GM19035 (cell line): ENCODE data around the gene CHURC1.
"Not testable (repeated sequence)": the region's sequence is repeated elsewhere in the genome, so short reads cannot be mapped to it uniquely, and the experiment has no call there.

ENCODE experiments used
- ATAC-seq: cut with Tn5 transposase; IDR thresholded peaks from one replicate; pipeline ENCODE4 v1.9.1; 2021; ENCODE audit not compliant: unreplicated experiment

CHURC1 gene

GRCh38 chr14:64906022-64906421 lies 8.2 kb upstream of the CHURC1 start:
- no peak for ATAC-seq

DNA sequence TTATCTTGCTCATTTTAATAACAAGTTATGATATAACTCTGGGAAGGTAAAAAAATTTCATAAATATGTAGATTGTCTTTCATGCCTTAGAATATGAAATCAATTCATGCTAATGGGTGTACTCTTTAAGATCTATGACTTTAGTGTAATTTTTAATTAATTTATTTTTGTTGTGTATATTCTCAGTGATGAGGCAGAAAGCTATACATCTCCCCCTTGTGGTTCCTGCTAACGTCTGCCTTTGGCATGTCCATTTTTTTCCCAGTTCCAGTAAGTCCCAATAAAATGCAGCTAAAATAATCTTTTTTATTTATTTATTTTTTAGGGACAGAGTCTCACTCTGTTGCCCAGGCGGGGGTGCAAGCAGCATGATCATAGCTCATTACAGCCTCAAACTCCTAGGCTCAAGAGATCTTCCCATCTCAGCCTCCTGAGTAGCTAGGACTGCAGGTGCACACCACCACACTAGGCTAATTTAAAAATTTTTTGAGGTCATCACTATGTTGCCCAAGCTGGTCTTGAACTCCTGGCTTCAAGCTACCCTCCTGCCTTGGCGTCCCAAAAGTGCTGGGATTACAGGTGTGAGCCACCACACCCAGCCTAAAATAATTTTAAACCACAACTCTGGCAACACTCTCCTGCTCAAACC lies 3.3 kb upstream of the CHURC1 start:
- ATAC-seq, result no peak

- no peak for ATAC-seq
Measured at GRCh38 chr14:64912261-64912660, 2.0 kb upstream of the CHURC1 start.

DNA sequence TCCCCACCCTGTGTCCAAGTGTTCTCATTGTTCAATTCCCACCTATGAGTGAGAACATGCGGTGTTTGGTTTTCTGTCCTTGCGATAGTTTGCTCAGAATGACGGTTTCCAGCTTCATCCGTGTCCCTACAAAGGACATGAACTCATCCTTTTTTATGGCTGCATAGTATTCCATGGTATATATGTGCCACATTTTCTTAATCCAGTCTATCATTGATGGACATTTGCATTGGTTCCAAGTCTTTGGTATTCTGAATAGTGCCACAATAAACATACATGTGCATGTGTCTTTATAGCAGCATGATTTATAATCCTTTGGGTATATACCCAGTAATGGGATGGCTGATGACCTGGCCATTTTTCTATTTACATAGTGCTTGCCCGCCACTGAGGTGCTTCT lies 778 bp upstream of the CHURC1 start:
- ATAC-seq, result not testable (repeated sequence)

DNA sequence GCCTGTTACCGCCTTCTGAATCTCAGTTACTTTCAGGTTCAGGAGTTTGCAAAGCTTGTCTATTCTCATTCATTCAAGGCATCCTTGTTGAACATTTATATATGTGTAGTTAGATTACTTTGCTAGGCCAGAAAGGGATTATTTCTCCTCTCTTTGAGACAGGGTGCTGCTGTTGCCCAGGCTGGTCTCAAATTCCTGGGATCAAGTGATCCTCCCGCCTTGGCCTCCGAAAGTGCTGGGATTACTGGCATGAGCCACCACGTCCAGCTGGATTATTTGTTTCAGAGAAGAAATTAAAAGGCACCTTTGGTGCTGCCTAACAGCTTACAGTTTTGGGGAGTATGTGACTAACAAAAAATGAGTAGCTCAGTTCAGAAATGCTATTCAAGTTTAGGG lies 772 bp downstream of the CHURC1 start:
- no peak for ATAC-seq

- no peak for ATAC-seq
Measured at GRCh38 chr14:64915797-64916196, 1.5 kb downstream of the CHURC1 start.

DNA sequence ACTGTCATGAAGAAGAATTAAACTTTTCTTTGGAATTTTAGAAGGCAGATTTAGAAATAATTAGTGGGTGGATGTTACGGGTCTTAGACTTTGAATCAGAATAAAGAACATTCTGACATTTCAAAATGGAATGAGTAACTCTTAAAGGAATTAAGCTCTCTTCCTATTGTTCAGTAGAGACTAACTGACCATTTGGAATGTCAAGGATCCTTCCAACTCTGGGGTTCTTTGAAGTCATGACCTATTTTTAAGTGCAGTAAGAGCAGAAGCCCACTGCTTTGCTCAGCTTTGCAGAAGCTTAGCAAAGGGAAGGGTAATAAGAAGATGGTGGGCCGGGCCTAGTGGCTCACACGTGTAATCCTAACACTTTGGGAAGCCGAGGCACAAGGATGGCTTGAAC lies 4.0 kb downstream of the CHURC1 start:
- ATAC-seq, result no peak

- ATAC-seq, result no peak
Measured at GRCh38 chr14:64919215-64919614, 5.0 kb downstream of the CHURC1 start.

- ATAC-seq, result no peak
Measured at GRCh38 chr14:64919618-64920017, 5.4 kb downstream of the CHURC1 start.

- ATAC-seq, result no peak
Measured at GRCh38 chr14:64920465-64920864, 6.2 kb downstream of the CHURC1 start.

DNA sequence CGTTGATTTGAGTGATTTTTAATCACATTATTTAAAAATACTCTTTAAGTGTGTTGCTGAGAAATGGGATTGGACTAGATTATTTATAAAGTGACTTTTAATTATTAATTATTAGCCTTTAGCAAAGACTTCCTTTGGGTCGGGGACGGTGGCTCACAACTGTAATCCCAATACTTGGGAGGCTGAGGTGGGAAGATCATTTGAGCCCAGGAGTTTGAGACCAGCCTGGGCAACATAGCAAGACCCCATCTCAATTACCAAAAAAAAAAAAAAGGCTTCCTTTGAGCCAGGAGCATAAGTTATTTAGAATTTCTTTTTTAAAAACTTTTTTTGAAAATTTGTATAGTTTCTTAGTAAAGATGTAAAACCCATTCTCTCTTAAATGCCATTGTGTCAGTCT lies 8.8 kb downstream of the CHURC1 start:
- no peak for ATAC-seq

GRCh38 chr14:64926398-64926995 lies 12.2 kb downstream of the CHURC1 start:
- no peak for ATAC-seq

GRCh38 chr14:64927031-64927430 lies 12.8 kb downstream of the CHURC1 start:
- ATAC-seq, result no peak

GRCh38 chr14:64928239-64929013 lies 14.2 kb downstream of the CHURC1 start:
- peak; percentile 56 for ATAC-seq

- ATAC-seq, result no peak
Measured at GRCh38 chr14:64929014-64929359, 14.7 kb downstream of the CHURC1 start.

DNA sequence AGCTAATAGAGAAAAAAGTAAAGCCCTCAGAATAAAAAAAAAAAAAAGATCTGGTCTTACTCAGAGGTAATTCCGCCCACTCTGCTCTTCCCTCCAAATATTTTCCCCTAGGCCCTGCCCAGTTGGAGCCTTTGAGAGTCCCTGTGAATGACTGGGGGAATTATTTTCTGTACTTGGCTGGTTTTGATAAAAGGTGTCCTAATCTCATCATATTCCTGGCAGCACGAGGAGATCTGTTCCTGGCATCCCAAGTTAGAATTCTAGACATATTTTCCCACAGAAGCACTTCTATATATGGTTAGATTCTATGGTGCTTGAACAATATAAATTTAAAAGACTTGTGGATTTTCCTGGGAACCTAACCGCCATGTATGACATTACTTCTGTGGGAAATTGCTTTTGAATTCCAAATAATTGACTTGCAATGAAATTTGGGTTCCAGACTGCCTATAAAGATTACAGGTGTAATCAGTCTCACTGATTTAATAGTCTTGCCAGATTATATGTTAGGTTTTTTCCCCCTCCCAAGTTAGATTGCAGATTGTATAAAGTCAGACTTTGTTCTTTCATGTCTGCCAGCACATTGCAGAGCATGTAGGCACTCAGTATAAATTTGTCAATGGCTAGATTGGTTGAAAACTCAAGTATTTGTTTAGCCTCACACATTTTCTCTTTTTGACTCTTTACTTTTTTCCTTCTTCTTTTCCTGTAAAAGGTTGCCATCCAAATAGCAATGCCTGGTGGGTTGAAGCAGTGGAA lies 16.0 kb downstream of the CHURC1 start:
- ATAC-seq, result no peak

GRCh38 chr14:64931123-64931522 lies 16.9 kb downstream of the CHURC1 start:
- no peak for ATAC-seq

DNA sequence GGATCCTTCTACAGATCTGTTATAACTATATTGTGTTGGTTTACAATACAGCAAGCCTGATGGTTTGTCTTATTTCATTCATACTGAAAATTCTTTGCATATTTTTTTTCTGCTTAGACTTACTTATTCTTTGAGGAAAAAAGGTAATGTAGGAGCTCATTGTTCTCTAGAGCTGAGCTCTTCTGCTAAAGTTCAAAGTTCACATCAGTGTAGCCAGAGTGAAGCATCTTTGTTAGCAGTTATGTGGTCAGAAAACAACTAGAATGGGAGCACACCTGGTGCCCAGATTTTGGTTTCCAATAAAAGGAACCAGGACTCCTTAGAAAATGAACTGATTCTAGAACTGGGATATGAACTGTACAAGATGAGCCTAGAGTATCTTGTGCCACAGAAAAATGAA lies 18.0 kb downstream of the CHURC1 start:
- ATAC-seq, result no peak

DNA sequence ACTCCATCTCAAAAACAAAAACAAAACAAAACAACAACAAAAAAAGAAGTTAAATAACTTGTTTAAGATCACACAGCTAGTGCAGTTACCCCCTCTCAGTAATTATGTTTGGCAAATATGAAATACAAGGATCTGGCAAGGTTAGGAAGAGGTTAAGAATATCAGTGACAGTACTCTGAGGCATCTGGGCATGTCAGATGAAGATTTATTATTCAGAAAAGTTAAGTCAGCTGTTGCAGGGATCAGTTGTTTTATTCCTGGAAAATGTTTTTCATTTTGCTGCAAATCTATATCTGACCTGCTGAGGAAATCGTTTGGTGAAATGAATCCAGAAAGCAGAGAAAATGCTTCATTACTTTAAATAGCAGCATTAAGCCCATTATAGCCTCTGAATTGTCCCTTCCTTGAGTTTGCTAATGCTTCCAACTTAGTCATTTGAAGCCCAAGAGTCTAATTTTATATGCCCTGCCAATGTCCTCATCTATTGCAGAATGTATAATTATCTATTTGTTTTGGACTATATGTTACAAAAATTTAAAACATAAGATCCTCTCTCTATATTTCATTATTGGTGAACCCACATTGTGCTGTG lies 20.2 kb downstream of the CHURC1 start:
- ATAC-seq, result no peak

GRCh38 chr14:64935508-64935907 lies 21.3 kb downstream of the CHURC1 start:
- ATAC-seq, result no peak

DNA sequence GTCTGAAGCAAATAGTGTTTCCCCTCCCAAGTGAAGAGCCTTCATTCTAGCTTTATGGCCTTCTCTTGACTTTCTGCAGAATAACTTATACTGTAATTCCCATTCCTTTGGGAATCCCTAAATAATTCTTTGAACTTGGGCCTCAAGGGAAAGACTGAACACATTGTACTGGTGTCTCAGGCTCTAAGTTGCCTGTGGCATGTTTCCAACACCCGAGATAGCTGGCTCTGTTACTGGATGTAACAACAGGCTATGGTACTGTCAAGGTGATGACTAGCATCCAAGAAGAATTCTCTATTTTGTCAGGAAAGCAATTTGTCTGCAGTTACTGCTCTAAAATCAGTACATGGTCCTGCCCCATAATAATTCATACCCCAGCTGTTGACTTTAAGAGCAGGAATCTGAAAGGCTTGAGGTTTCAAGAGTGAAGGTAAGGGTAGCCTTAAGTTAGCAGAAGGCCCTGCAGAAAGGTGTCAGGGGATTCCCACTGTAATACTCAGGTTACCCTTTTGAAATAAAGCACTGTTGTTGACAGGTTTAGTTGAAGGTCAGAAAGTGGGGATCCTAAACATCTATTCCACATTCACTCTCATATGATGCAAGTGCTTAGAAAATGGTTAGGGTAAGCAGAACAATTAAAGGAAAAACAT lies 23.0 kb downstream of the CHURC1 start:
- ATAC-seq, result no peak
